Suprapubic skin (tissue), 4 donors: ENCODE results near the gene TBC1D2B. TPM values are rescaled to one million over a fixed set of nuclear protein-coding genes. Genes with fewer than 3 reads are reported as not detected.
"Not testable (repeated sequence)": the region's sequence is repeated elsewhere in the genome, so short reads cannot be mapped to it uniquely, and the experiment has no call there.

ENCODE experiments used
- DNase-seq, 2 donors: peaks; one replicate each; pipeline ENCODE4 v3.0.0-alpha.2; 2019; ENCODE audit warnings: low spot score in 2 of 2
- H3K27ac ChIP-seq: fragments of 200-600 bp; sonication (generic); one replicate; pipeline ENCODE4 v1.5.1; 2019
- H3K27me3 ChIP-seq: fragments of 200-600 bp; sonication (generic); one replicate; pipeline ENCODE4 v1.5.1; 2019
- H3K36me3 ChIP-seq: fragments of 200-600 bp; sonication (generic); one replicate; pipeline ENCODE4 v1.5.1; 2019
- H3K4me1 ChIP-seq: fragments of 200-600 bp; sonication (generic); one replicate; pipeline ENCODE4 v1.5.1; 2019
- H3K4me3 ChIP-seq: fragments of 200-600 bp; sonication (generic); one replicate; pipeline ENCODE4 v1.5.1; 2019; ENCODE audit warnings: mild to moderate bottlenecking
- H3K9me3 ChIP-seq: fragments of 200-600 bp; sonication (generic); one replicate; pipeline ENCODE4 v1.5.1; 2019
- CTCF ChIP-seq, 2 donors: fragments of 200-600 bp in 1 of 2; fragments of 450-650 bp in 1 of 2; sonication (generic) in 1 of 2; IDR thresholded peaks; one replicate each; pipeline ENCODE4 v1.5.1; 2016 to 2019; ENCODE audit warnings: antibody characterized with exemption in 2 of 2, mild to moderate bottlenecking in 1 of 2, moderate library complexity in 1 of 2
- EP300 ChIP-seq: sonication (generic); formaldehyde crosslinking; IDR thresholded peaks from one replicate; pipeline ENCODE4 v1.6.1; 2017; ENCODE audit warnings: antibody characterized with exemption
- POLR2A ChIP-seq, 2 donors: fragments of 450-650 bp; IDR thresholded peaks; one replicate each; pipeline ENCODE4 v1.6.1; 2017; ENCODE audit warnings: antibody characterized with exemption in 2 of 2, mild to moderate bottlenecking in 2 of 2, moderate library complexity in 2 of 2
- POLR2AphosphoS5 ChIP-seq, 3 donors: sonication (generic); formaldehyde crosslinking; IDR thresholded peaks; one replicate each; pipeline ENCODE4 v1.6.1; 2017; ENCODE audit warnings: antibody characterized with exemption in 3 of 3
- WGBS: methylation state at CpG from one replicate; pipeline ENCODE4 v1.1.5; 2018; 5-methylcytosine and 5-hydroxymethylcytosine counted together
- total RNA-seq, 4 donors: library from RNA; depleted of rRNA; stranded (reverse); fragments of >200 nt; gene quantifications; one replicate each; pipeline ENCODE4 v1.1.0, GENCODE V29; 2016

Gene TBC1D2B
- total RNA-seq, 4 donors from 2014 or later: 27.9 to 126 (median 41.5) TPM

- H3K36me3 ChIP-seq: no peaks in the 10 kb centered on the region
- peaks cover 8% of the 10 kb centered on the region for H3K4me1 ChIP-seq
- no peak overlapping the region for H3K27ac ChIP-seq
- H3K27me3 ChIP-seq: no peaks in the 10 kb centered on the region
- no peak overlapping the region for H3K4me3 ChIP-seq
- WGBS: 95% methylated on average over 2 of the region's 2 CpGs
- no peak for TF ChIP-seq CTCF (IDR thresholded peaks at IDR 0.05)
- TF ChIP-seq POLR2AphosphoS5 (IDR thresholded peaks at IDR 0.05): no peak
- TF ChIP-seq EP300: no peak
- TF ChIP-seq POLR2A (IDR thresholded peaks at IDR 0.05): no peak
- H3K9me3 ChIP-seq: no peaks in the 10 kb centered on the region
- DNase-seq: no peak
Observed at GRCh38 chr15:77969055-77969454, 108.5 kb downstream of the TBC1D2B start.

- Histone ChIP-seq H3K27ac (no peak overlapping the region), H3K36me3 (no peaks in the 10 kb centered on the region), H3K4me1 (peaks cover 3% of the 10 kb centered on the region), H3K27me3 (no peaks in the 10 kb centered on the region), H3K4me3 (no peak overlapping the region), H3K9me3 (no peaks in the 10 kb centered on the region)
- WGBS: 41% methylated on average over 1 of the region's 1 CpG
- TF ChIP-seq CTCF (IDR thresholded peaks at IDR 0.05): no peak
- no peak for TF ChIP-seq POLR2A (IDR thresholded peaks at IDR 0.05)
- TF ChIP-seq EP300: no peak
- TF ChIP-seq POLR2AphosphoS5 (IDR thresholded peaks at IDR 0.05): no peak
- no peak for DNase-seq
Observed at GRCh38 chr15:77967798-77968197, 109.7 kb downstream of the TBC1D2B start.

- not testable (repeated sequence) for H3K27ac ChIP-seq, H3K27me3 ChIP-seq, H3K36me3 ChIP-seq, H3K4me1 ChIP-seq, H3K9me3 ChIP-seq, H3K4me3 ChIP-seq
- WGBS: 80% methylated on average over 5 of the region's 5 CpGs
- DNase-seq: peak in 1 of 2 donors; percentile 72
Observed at GRCh38 chr15:77967235-77967615, 110.3 kb downstream of the TBC1D2B start.

- no peaks in the 10 kb centered on the region for H3K27me3 ChIP-seq
- H3K36me3 ChIP-seq: no peaks in the 10 kb centered on the region
- no peaks in the 10 kb centered on the region for H3K4me1 ChIP-seq
- WGBS: 10% methylated on average over 4 of the region's 4 CpGs
- no peaks in the 10 kb centered on the region for H3K9me3 ChIP-seq
- DNase-seq: peak in 1 of 2 donors; percentile 77
- no peak overlapping the region for H3K4me3 ChIP-seq
- H3K27ac ChIP-seq: no peak overlapping the region
- TF ChIP-seq POLR2A (IDR thresholded peaks at IDR 0.05) (no peak), CTCF (IDR thresholded peaks at IDR 0.05) (peak; percentile 74 to 78)
Observed at GRCh38 chr15:77966540-77967234, 110.8 kb downstream of the TBC1D2B start.

- WGBS: 71% methylated on average over 1 of the region's 1 CpG
Observed at GRCh38 chr15:77964193-77964592, 113.3 kb downstream of the TBC1D2B start.

More at GRCh38 chr15:77964193-77964592, 113.3 kb downstream of the TBC1D2B start:
- Histone ChIP-seq H3K9me3 (no peaks in the 10 kb centered on the region), H3K27me3 (no peaks in the 10 kb centered on the region), H3K4me3 (no peak overlapping the region), H3K4me1 (peaks cover 5% of the 10 kb centered on the region), H3K36me3 (no peaks in the 10 kb centered on the region), H3K27ac (no peak overlapping the region)
- TF ChIP-seq EP300 (no peak), CTCF (IDR thresholded peaks at IDR 0.05) (no peak), POLR2AphosphoS5 (IDR thresholded peaks at IDR 0.05) (no peak), POLR2A (IDR thresholded peaks at IDR 0.05) (no peak)
- DNase-seq: no peak
